GM23248 (cell line): ENCODE measurements around the gene HBA1.

Source experiments
- EZH2 ChIP-seq: fragments of 200-600 bp; sonication (generic); IDR thresholded peaks from 2 replicates; pipeline ENCODE4 v1.6.1; 2018; ENCODE audit warnings: antibody characterized with exemption, mild to moderate bottlenecking; ENCODE audit not compliant: insufficient read depth, poor library complexity, severe bottlenecking
- EZH2phosphoT487 ChIP-seq: fragments of 200-600 bp; sonication (generic); IDR thresholded peaks from 2 replicates; pipeline ENCODE4 v1.6.1; 2018; ENCODE audit warnings: antibody characterized with exemption, moderate library complexity, mild to moderate bottlenecking, low read depth; ENCODE audit not compliant: insufficient read depth

- no peak for TF ChIP-seq EZH2phosphoT487
- TF ChIP-seq EZH2, result no peak
Observed at GRCh38 chr16:181565-182021, 5.1 kb downstream of the HBA1 start.
